Motor neuron (in vitro differentiated cells): ENCODE data around the gene RARB. TPM values are rescaled to one million over a fixed set of nuclear protein-coding genes. Genes with fewer than 3 reads are reported as not detected.

ENCODE experiments used
- ATAC-seq, 8 experiments: fragments of 200-7000 bp; cut with Tn5 transposase; replicated peaks in 6 of 8; 2 replicates each; pipeline ENCODE4 v1.8.0; 2021; ENCODE audit warnings: mild to moderate bottlenecking in 8 of 8, moderate library complexity in 8 of 8
- H3K27ac ChIP-seq, 2 donors: fragments of 250-450 bp; sonication (Bioruptor Pico); 2 replicates each; pipeline ENCODE4 v1.9.0; 2021; ENCODE audit warnings: antibody characterized with exemption in 2 of 2, mild to moderate bottlenecking in 2 of 2, moderate library complexity in 1 of 2
- H3K4me1 ChIP-seq, 2 donors: fragments of 250-450 bp; sonication (Bioruptor Pico); replicated peaks in 1 of 2; 2 replicates each; pipeline ENCODE4 v1.6.1; 2021; ENCODE audit warnings: antibody characterized with exemption in 2 of 2, mild to moderate bottlenecking in 2 of 2, moderate library complexity in 1 of 2
- H3K4me3 ChIP-seq, 5 donors: fragments of 250-450 bp; sonication (Bioruptor Pico); 2 replicates each; pipeline ENCODE4 v1.9.0; 2021; ENCODE audit warnings: antibody characterized with exemption in 5 of 5, mild to moderate bottlenecking in 5 of 5, moderate library complexity in 4 of 5
- WGBS, 10 experiments: fragments of 450-650 bp; shearing (Covaris generic); methylation state at CpG; one replicate each; pipeline ENCODE4 v1.0.0; 2022; 5-methylcytosine and 5-hydroxymethylcytosine counted together
- in situ Hi-C, 9 experiments: fragments of 400-800 bp; cut with MboI; loops; one replicate each; pipeline ENCODE4 v1.15.0; 2021; ENCODE audit warnings: low sequenced_read_pairs in 9 of 9, low pct_unique_long_range_greater_than_20kb in 2 of 9; ENCODE audit not compliant: unreplicated experiment in 9 of 9
- total RNA-seq, 8 experiments: library from RNA; unstranded; fragments of 300-600 nt; gene quantifications; 2 replicates each; pipeline versions ENCODE4 v1.2.3 to v1.2.4, GENCODE V29; 2022

RARB gene
- total RNA-seq, 8 experiments from 2014 or later: 16.9 to 72.4 (median 31.3) TPM

DNA sequence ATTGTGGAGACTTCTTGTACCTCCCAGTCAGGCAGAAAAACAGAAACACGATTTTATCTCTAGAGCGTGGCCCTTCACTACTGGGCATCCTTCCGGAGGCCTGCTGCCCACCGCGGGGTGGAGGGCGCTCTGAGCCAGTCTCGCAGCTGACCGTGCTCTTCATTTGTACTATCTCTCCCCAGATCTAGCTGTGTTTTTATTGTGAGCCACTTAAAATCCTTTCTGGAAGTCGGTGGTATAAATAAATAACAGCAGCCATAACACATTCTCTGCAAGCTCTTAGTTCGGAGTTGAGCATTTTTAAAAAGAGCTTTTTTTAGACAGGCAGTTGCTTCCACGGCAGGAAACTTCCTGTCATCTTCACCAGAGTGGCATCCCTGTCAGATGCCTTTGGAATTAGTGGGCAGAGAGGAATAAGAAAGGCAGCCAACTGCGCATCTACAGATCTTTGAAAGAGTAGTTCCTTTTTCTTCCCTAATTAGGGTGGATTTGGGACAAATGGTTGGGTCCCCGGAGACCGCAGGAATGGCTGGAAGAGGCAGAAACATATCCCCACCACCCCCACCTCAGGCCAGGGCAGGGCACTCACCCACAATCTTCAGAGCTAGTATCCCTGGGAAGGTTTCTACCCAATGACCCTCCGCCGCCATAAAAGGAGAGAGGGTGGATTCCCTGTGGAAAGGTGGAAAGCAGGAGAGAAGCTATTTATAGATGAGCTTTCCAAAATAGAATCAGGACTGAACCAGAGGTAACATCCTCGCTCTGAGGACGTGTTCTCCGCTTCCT, 145.5 kb downstream of the RARB start:
- Histone ChIP-seq H3K4me3 (no peak overlapping the region), H3K4me1 (no peaks in the 10 kb centered on the region), H3K27ac (no peak overlapping the region)
- no peak for ATAC-seq
- 36 to 100% (median 82%) methylated on average over 2 to 17 of the region's 19 CpGs for WGBS, 10 experiments
- in situ Hi-C loops: loop anchor here in 1 of 9 experiments (25.0 kb wide), 1 partner anchor 786 kb away; no protein-coding TSS in a partner anchor

DNA sequence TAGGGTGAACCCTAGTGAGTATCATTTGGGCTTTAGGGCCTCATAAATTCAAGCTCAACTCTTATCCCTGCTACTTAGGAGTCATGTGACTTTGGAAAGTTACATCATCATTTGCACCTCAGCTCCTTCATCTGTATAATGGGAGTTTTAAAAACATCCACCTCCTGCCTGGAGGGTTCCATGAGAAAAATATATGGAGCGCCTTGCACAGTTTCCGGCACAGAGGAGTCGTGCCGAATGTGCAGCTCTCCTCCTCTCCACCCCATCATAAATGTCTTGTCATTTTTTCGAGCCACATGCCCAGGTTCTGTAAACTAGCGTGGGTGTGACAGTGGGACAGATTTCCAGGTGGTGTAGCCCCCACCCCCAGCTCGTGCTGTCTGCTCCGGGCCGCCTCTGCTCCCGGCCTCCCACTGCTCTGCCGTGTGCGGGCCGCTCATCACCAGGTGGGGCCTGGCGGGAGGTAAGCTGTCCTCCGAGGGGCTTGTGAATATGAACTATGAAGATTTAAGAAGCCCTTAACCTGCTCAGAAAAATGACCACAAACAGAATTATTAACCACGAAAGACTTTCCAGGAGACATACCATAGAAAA, 146.2 kb downstream of the RARB start:
- Histone ChIP-seq H3K4me1 (no peaks in the 10 kb centered on the region), H3K4me3 (no peak overlapping the region), H3K27ac (no peak overlapping the region)
- no peak for ATAC-seq
- 60 to 100% (median 96%) methylated on average over 2 to 9 of the region's 16 CpGs; no CpG with 5 or more reads in 5 of the 10 experiments for WGBS, 10 experiments
- in situ Hi-C loops: loop anchor here in 1 of 9 experiments (25.0 kb wide), 1 partner anchor 787 kb away; no protein-coding TSS in a partner anchor

DNA sequence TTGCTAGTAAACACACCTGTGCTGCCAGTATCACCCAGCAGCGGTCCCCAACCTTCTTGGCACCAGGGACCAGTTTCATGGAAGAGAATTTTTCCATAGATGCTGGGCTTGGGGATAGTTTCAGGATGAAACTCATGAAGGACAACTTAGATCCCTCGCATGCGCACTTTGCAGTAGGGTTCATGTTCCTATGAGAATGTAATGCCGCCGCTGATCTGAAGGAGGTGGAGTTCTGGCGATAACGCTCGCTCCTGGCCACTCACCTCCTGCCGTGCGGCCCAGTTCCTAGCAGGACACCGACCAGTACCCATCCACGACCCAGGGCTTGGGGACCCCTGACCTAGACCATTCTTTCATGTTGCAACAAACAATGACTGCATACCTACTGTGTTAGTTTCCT, 146.9 kb downstream of the RARB start:
- ATAC-seq: no peak
- H3K4me3 ChIP-seq: no peak overlapping the region
- no peak overlapping the region for H3K27ac ChIP-seq
- no peaks in the 10 kb centered on the region for H3K4me1 ChIP-seq
- in situ Hi-C loops: loop anchor here in 4 of 9 experiments (25.0 kb wide), 5 partner anchors 288 to 813 kb away; no protein-coding TSS in a partner anchor
- 80 to 100% (median 94%) methylated on average over 1 to 11 of the region's 12 CpGs; no CpG with 5 or more reads in 4 of the 10 experiments for WGBS, 10 experiments

DNA sequence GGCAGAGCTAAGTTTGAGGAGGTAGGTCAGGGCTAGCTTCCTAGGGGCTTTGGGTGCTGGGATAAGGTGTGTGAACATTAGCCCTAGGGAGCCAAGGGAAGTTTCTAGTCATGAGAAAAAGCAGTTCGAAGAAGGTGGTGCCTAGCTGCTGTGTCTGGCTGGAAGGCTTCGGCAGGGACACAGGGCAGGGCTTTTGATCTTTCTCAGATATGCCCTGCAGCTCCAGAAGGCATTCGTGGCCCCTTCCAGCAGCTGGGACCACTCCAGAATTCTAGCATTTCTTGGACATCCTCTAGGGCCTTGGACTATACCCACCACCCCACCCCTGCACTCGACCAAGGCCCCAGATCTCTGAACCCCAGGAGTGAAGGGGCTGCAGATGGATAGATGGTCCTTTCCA, 148.1 kb downstream of the RARB start:
- Histone ChIP-seq H3K4me3 (no peak overlapping the region), H3K27ac (no peak overlapping the region), H3K4me1 (no peaks in the 10 kb centered on the region)
- ATAC-seq: no peak
- in situ Hi-C loops: loop anchor here in 4 of 9 experiments (25.0 kb wide), 5 partner anchors 289 to 814 kb away; no protein-coding TSS in a partner anchor
- 20 to 100% (median 100%) methylated on average over 1 to 3 of the region's 4 CpGs; no CpG with 5 or more reads in 7 of the 10 experiments for WGBS, 10 experiments

DNA sequence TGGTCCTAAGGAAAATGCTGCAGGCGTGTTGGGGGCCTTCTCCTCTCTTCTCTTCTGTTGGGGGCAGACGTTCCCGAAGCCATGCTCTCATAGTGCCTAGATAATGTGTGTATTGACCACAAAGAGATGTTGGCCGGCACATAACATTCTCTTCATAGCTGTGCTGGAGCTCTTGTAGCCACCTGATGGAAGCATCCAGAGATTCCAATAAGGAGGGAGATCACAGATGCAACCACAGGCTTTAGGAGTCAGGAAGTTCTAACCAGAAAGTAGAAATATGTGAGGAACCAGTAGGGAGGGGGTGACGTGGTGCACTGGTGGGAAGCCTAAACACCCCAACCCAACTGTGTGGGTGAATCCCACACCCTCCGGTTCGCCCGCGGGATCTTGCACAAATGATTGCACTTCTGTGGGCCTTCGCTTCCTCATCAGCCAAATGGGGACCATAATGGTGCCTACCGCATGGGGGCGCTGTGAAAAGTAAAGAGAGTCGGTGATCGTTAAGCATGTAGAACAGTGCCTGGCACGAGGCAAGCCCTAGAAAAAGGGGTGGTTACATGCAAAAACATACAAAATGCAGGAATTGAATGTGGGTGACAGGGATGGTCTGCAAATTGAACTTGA, 148.9 kb downstream of the RARB start:
- Histone ChIP-seq H3K27ac (no peak overlapping the region), H3K4me3 (no peak overlapping the region), H3K4me1 (no peaks in the 10 kb centered on the region)
- WGBS, 10 experiments: 57 to 89% (median 79%) methylated on average over 3 to 15 of the region's 15 CpGs; no CpG with 5 or more reads in 1 of the 10 experiments
- no peak for ATAC-seq
- in situ Hi-C loops: loop anchor here in 4 of 9 experiments (25.0 kb wide), 5 partner anchors 290 to 815 kb away; no protein-coding TSS in a partner anchor

DNA sequence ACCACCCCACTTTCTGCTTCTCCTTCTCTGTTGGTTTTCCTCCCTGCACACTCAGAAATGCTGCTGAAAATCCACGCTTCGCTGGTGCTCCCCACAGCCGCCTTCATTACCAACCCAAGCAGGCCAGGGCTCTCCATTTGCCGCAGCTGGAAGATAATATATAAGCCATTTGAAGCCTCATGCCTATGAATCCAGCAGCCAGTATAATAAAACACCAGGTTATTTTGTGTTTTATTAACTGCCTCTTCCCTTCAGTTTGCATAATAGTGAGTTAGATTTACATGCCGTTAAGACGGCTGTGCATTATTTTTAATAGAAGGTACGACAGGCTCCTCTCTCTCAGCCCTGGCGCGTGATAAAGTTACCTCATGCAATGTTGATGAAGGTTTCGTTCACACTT, 150.0 kb downstream of the RARB start:
- 35 to 100% (median 94%) methylated on average over 2 to 6 of the region's 10 CpGs for WGBS, 10 experiments

DNA sequence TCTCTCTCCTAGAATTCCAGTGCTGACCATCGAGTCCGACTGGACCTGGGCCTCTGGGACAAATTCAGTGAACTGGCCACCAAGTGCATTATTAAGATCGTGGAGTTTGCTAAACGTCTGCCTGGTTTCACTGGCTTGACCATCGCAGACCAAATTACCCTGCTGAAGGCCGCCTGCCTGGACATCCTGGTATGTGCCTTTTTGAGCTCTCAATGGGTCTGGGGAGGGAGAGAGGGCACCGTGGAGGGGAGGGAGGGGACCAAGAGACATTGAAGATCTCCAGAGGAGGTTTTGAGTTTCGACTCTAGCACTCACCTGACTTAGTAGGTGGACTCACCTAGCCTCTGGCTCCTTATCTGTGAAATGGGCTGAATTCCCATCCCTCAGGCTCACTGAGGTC, 152.5 kb downstream of the RARB start:
- in situ Hi-C loops: loop anchor here in 5 of 9 experiments (10.0 to 25.0 kb wide), 6 partner anchors 293 to 818 kb away; no protein-coding TSS in a partner anchor
- no peak for ATAC-seq
- WGBS, 10 experiments: 20 to 100% (median 100%) methylated on average over 1 to 7 of the region's 8 CpGs; no CpG with 5 or more reads in 5 of the 10 experiments
- H3K4me3 ChIP-seq: no peak overlapping the region
- H3K4me1 ChIP-seq: no peaks in the 10 kb centered on the region
- H3K27ac ChIP-seq: no peak overlapping the region

More for the DNA sequence above, 150.0 kb downstream of the RARB start:
- Histone ChIP-seq H3K4me3 (no peak overlapping the region), H3K4me1 (no peaks in the 10 kb centered on the region), H3K27ac (no peak overlapping the region)
- in situ Hi-C loops: loop anchor here in 4 of 9 experiments (25.0 kb wide), 5 partner anchors 291 to 816 kb away; no protein-coding TSS in a partner anchor
- peak in 4 of 8 experiments; percentile 22 to 85 (median 34) for ATAC-seq

DNA sequence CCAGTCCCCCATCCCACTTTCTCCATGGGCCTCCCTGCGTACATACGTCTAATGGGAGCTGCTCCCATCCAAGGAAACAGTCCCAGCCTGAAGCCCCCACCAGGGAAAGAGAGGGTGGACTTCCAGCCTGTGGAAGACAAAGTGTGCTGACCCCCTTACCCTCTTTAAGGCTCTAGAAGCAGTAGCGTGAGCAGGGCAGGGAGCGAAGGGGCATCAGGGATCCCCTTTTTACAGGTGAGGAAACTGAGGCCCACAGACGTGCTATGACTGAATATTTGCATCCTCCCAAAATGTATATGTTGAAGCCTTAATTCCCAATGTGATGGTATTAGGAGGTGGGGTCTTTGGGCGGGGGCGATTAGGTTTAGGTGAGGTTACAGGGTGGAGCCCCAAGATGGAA, 153.3 kb downstream of the RARB start:
- no peak for ATAC-seq
- Histone ChIP-seq H3K27ac (no peak overlapping the region), H3K4me3 (no peak overlapping the region), H3K4me1 (peaks cover 0 to 1% of the 10 kb centered on the region in 2 donors)
- in situ Hi-C loops: loop anchor here in 5 of 9 experiments (10.0 to 25.0 kb wide), 6 partner anchors 294 to 819 kb away; no protein-coding TSS in a partner anchor
- WGBS, 10 experiments: 60 to 100% (median 100%) methylated on average over 1 to 5 of the region's 7 CpGs; no CpG with 5 or more reads in 7 of the 10 experiments

DNA sequence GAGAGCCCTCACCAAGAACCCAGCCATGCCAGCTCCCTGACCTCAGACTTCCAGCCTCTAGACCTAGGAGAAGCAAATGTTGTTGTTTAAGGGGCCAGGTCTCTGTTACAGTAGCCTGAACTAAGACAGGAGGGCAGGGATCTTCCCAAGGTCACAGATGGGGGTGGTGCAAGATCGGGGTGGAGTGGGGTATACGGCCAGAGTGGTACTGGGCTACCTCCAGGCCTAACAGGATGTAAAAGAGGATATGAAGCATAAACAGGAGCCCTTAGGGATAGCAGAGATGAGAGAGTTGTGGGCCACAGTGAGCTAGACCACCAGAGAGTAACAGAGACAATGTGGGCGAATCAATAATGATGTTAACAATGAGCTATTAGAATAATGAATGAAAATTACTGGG, 153.8 kb downstream of the RARB start:
- peak in 6 of 8 experiments; percentile 9 to 36 (median 22) for ATAC-seq
- Histone ChIP-seq H3K4me3 (no peak overlapping the region), H3K27ac (peak overlapping the region in 1 of 2 donors; percentile 32), H3K4me1 (peaks cover 0 to 4% of the 10 kb centered on the region in 2 donors)
- in situ Hi-C loops: loop anchor here in 5 of 9 experiments (10.0 to 25.0 kb wide), 6 partner anchors 295 to 820 kb away; no protein-coding TSS in a partner anchor
- whole genome bisulfite sequencing, 10 experiments: 100% methylated on average over 1 to 2 of the region's 3 CpGs; no CpG with 5 or more reads in 6 of the 10 experiments

DNA sequence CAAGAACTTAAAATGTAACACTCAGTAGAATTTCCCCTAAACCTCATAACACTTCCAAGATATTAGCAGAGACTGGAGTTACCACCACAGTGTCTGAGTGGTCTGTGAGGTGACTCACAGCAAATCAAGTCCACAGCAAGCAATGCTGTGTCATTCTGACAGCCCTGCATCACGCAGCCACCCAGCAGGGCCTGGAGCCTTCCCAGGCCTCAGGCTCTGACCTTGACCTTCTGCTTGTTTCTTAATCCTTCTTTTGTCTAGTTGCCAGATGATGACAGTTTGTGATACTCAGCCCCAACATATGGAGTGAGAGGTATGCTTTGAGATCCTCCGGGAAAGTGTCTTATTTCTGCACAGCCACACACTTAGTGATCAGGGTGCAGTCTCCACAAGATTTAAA, 154.2 kb downstream of the RARB start:
- peaks cover 0 to 4% of the 10 kb centered on the region in 2 donors for H3K4me1 ChIP-seq
- peak in 7 of 8 experiments; percentile 37 to 100 (median 97) for ATAC-seq
- no peak overlapping the region for H3K27ac ChIP-seq
- no peak overlapping the region for H3K4me3 ChIP-seq
- in situ Hi-C loops: loop anchor here in 5 of 9 experiments (10.0 to 25.0 kb wide), 6 partner anchors 295 to 820 kb away; no protein-coding TSS in a partner anchor
- WGBS, 10 experiments: 24 to 100% (median 56%) methylated on average over 1 to 2 of the region's 2 CpGs; no CpG with 5 or more reads in 4 of the 10 experiments

DNA sequence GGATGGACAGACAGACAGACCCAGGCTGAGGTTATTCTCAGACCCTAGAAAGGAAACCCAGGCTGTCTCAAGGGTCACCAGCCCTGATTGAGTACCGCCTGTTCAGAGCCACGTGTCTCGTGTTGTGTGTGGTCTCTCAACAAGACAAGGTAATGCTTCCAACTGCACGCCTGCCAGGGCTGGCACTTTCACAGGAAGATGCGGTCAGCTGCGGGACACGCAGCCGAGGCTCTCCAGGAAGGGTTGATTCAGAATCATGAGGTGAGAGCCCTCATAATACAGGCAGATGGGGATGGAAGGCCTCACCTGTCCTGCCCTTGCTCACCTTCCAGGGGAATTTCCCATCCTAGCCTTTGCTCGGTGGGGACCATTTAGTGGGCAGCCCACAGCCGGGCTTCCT, 155.3 kb downstream of the RARB start:
- H3K4me3 ChIP-seq: no peak overlapping the region
- H3K4me1 ChIP-seq: peaks cover 0 to 4% of the 10 kb centered on the region in 2 donors
- ATAC-seq: no peak
- WGBS, 10 experiments: 90 to 100% (median 100%) methylated on average over 1 to 10 of the region's 10 CpGs; no CpG with 5 or more reads in 4 of the 10 experiments
- no peak overlapping the region for H3K27ac ChIP-seq
- in situ Hi-C loops: loop anchor here in 5 of 9 experiments (10.0 to 25.0 kb wide), 6 partner anchors 296 to 821 kb away; no protein-coding TSS in a partner anchor
